LNCAP (cell line): ENCODE results near the gene FAM174B.

ENCODE experiments used
- TF ChIP-seq, protein P1 (sequence below): fragments of 450-650 bp; IDR thresholded peaks from 2 replicates; pipeline ENCODE4 v1.5.1; 2017; ENCODE audit warnings: mild to moderate bottlenecking

FAM174B gene

DNA sequence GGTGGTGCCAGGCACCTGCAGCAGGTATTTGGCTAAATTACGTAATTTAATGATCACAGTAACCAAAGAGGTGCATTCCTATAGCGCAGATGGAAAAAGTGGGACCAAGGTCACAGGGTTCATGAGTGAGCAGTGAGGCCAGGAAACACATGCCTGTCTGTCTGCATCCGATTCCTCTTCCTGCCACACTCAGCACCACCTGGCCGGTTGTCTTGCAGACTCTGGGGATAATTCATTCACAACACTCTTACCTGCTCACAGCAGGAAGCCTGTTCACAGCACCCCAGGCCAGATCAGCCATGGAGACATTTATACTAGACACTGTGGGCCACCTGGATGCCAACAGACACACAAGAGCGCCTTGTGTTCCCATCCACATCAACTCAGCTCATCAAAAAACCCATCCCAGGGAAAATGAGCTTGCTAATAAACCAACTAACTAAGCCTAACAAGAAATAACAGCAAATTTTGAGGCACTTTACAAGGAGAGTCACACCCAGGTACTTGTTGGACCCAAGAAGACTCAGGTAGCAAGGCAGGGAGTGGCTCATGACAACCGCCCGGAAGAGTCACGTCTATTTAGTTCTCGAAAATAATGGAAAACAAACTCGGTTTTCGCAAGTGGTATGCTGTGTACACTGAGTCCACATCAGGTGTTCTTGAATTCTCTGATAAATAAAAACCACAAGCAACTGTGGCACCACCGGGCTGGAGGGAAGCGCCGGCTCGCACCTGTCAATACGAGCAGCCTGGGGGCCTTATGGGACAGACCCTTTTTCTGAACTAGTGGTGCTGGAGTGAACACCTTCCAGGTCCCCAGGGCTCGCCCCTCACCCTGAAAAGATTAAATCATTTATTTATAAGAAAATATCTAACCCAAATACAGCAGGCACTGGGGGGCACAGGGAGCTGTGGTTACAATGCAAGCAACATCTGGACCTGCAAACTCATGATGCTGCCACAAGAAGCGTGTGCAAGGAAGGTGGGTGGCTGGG lies 40.5 kb downstream of the FAM174B start:
- TF ChIP-seq, protein P1, sequence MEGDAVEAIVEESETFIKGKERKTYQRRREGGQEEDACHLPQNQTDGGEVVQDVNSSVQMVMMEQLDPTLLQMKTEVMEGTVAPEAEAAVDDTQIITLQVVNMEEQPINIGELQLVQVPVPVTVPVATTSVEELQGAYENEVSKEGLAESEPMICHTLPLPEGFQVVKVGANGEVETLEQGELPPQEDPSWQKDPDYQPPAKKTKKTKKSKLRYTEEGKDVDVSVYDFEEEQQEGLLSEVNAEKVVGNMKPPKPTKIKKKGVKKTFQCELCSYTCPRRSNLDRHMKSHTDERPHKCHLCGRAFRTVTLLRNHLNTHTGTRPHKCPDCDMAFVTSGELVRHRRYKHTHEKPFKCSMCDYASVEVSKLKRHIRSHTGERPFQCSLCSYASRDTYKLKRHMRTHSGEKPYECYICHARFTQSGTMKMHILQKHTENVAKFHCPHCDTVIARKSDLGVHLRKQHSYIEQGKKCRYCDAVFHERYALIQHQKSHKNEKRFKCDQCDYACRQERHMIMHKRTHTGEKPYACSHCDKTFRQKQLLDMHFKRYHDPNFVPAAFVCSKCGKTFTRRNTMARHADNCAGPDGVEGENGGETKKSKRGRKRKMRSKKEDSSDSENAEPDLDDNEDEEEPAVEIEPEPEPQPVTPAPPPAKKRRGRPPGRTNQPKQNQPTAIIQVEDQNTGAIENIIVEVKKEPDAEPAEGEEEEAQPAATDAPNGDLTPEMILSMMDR, result no peak

DNA sequence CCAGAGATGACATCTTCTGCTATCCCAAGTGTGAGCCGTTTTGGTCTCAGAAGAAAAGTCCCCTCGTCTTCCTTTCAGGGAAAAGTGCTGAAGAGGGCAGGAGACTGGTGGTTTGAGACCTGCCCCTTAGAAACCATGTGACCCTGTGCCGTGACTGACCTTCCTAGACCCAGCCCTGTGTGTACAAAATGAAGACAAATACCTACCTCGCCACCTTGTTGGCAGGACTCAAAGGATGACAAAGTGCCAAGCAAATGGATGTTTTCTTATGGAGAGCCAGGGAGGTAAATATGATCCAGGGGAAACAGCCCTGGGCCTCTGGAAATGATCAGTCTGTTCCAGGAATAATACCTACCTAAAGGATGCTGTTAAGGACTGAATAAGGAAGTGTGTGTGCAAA lies 41.3 kb downstream of the FAM174B start:
- TF ChIP-seq, protein P1, result no peak

DNA sequence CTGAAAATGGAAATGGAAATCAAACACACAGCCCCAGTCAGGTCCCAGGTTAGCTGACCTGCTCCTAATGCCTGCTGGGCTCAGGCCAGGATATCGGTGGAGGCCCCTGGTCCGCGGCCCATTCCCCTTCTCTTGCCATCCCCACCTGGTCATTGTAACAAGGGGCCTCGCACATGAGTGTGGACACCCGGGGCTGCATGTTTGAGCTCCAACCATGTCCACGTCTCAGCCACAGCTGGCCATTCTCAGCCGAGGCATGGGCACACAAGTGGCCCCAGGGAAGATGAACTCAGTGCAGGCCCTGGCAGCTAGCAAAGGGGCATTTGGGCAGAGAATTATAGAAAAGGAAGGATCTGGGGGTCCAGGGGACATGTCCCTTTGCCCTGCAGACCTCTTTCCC lies 41.7 kb downstream of the FAM174B start:
- TF ChIP-seq, protein P1, result no peak

DNA sequence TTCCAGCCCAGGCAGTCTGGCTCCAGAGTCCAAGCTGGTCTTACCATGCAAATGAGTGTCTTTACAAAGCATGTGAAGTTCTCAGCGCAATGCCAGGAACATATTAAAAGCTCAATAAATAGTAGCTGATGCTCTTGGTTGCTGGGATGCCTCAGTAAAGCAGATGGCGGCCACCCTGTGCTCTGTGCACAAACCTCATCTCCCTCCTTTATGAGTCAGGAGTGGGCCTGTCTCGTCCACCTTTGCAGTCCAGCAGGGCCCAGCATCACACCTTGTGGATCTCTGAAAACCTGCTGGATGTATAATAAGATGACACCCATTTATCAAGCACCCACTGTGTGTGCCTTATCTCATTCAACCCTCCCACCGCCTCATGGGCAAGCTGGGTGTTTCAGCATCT lies 42.7 kb downstream of the FAM174B start:
- TF ChIP-seq, protein P1, result no peak

DNA sequence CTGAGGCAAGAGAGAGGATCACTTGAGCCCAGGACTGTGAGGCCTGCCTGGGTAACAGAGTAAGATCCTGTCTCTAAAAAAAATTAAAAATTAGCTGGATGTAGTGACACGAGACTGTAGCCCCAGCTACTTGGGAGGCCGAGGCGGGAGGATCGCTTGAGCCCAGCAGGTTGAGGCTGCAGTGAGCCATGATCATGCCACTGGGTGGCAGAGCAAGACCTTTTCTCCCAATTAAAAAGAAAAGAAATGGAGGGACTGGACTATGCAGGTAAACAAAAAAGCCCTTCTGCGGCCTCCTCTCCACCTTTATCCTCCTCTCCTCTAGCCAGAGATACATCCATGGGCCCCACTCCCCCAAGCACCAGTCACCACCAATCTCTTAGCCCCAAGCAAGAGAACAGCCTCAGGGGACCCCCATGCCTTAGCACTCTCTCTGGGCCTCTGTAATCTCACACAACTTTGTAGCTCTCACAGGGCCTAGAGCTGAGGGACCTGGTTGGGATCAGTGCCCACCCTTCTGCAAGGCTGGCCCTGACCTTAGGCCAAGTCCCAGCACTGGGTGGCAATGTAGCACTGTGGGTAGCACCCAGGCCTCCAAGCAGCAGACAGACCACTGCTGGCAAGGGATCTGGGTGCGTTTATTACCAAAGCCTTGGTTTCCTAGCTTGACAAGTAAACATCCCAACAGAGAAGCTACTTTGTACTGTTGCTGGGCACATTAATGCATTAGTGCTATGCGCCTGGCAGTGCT lies 43.4 kb downstream of the FAM174B start:
- TF ChIP-seq, protein P1, result no peak

DNA sequence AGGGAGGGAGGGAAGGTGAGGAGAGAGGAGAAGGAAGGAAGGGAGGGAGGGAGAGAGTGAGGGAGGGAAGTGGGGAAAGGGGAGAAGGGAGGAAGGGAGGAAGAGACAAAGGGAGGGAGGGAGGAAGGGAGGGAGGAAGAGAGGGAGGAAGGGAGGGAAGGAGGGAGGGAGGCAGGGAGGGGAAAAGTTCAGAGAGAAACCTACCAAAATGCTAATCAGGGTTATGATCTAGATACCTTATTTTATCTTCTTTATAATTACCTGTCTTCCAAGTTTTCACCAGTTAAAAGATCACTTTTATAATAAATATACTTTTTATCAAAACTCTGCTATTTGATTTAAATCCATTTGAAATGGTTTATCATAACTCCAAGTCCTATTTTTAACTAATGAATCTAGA lies 44.4 kb downstream of the FAM174B start:
- TF ChIP-seq, protein P1, result no peak

DNA sequence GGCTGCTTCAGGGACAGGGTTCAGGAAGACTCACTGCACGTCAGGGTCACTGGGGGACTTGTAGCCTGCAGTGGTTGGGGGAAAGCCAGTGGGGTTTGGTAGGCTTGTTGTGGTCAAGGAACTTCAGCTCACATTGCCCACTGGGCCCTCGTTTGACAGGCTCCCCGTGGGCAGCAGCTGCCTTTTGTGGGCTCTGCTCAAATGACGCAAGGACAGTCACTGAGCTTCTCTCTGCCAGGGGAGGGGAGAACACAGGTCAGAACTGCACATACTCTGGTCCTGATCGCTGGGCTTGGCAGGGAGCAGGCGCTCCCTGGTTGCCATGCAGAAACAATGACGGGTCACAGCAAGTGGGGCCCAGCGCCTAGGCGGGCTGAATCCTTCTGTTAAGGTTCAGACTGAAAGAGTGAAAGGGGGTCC lies 45.5 kb downstream of the FAM174B start:
- TF ChIP-seq, protein P1, result no peak
